Measurements from ENCODE around the gene SULT1C2. TPM values are rescaled to one million over a fixed set of nuclear protein-coding genes. Genes with fewer than 3 reads are reported as not detected.
"Not testable (repeated sequence)": the region's sequence is repeated elsewhere in the genome, so short reads cannot be mapped to it uniquely, and the experiment has no call there.

Gene SULT1C2
- total and polyA plus RNA-seq, 9 of the 15 experiments (the other 6 are each of a cell fraction or from before 2014, with no cell fraction given) = 0.22 TPM; not detected in 8

GRCh38 chr2:108355906-108356734 lies 67.4 kb downstream of the SULT1C2 start (continued):
- no peak for TF ChIP-seq CEBPG (CRISPR knock-in tag; IDR thresholded peaks at IDR 0.05)
- no peak; a peak in 1 of 4 replicates for TF ChIP-seq CEBPG (tag; conservative IDR thresholded peaks at IDR 0.05 in 1 of 2, IDR thresholded peaks at IDR 0.05 in 1 of 2)
- no peak for TF ChIP-seq L3MBTL2 (IDR thresholded peaks at IDR 0.05)
- no peak for TF ChIP-seq MCM5 (IDR thresholded peaks at IDR 0.05; ENCODE audit: low read depth)
- TF ChIP-seq BCL6 (CRISPR knock-in tag; IDR thresholded peaks at IDR 0.05) = no peak

- BruUV-seq (replicated peaks); FAIRE-seq: not testable (repeated sequence)
- 60% methylated on average over 1 of the region's 1 CpG for WGBS (ENCODE audit: insufficient coverage, low coverage, missing lambda C conversion rate)
Measured at GRCh38 chr2:108359336-108359735, 70.6 kb downstream of the SULT1C2 start.

More at GRCh38 chr2:108359336-108359735, 70.6 kb downstream of the SULT1C2 start:
- H4K20me1 ChIP-seq (replicated peaks; ENCODE audit: control insufficient read depth, insufficient read depth, low read length); in situ Hi-C loops (cut with MboI); H3K27me3 ChIP-seq (ENCODE audit: control insufficient read depth in 2 of 2, insufficient read depth in 2 of 2, low read length in 2 of 2); POLR2A ChIA-PET; H3K9me3 ChIP-seq (replicated peaks; ENCODE audit: control insufficient read depth, insufficient read depth, low read depth, low read length); H3K4me3 ChIP-seq; H3K36me3 ChIP-seq (ENCODE audit: control insufficient read depth, insufficient read depth, low read length); H3K79me2 ChIP-seq (ENCODE audit: control insufficient read depth, insufficient read depth, low read length); H3K4me2 ChIP-seq (ENCODE audit: insufficient read depth, low read length); H3K9me1 ChIP-seq (ENCODE audit: control insufficient read depth, insufficient read depth, low read length); DNase-seq (ENCODE audit: extremely low read depth in 1 of 4, low spot score in 3 of 4); H2AFZ ChIP-seq (ENCODE audit: low read depth, low read length); CTCF ChIA-PET (ENCODE audit: low intra/inter-chr PET ratio); H3K27ac ChIP-seq (ENCODE audit: extremely low read depth, low read depth, low read length); ATAC-seq; H3K9ac ChIP-seq (ENCODE audit: insufficient read depth in 1 of 2, low read depth in 2 of 2, low read length in 2 of 2): not testable (repeated sequence)
- peaks cover 2 to 18% of the 10 kb centered on the region in 2 experiments; a peak in 3 of 5 replicates for H3K4me1 ChIP-seq (replicated peaks in 1 of 2; ENCODE audit: control insufficient read depth in 2 of 2, insufficient read depth in 2 of 2, low read length in 2 of 2)
- intact Hi-C loops (cut with micrococcal nuclease) = loop anchor here (10.0 kb wide), 1 partner anchor 85 kb away; the partner anchor contains the start of gene GCC2

Other genes starting within 250 kb of the SULT1C2 start
- not detected in 2 replicates for gene SULT1C3, start 48.9 kb upstream of the SULT1C2 start, total RNA-seq (2014; rRNA removed)
- gene SULT1C3, start 48.9 kb upstream of the SULT1C2 start, total RNA-seq (2014; rRNA removed; fragmentation: Illumina TruSeq; extraction: Trizol) = not detected in 2 replicates
- not detected in 2 replicates for gene SULT1C3, start 48.9 kb upstream of the SULT1C2 start, total RNA-seq (2015; rRNA removed; fragmentation: Illumina TruSeq; extraction: Trizol)
- not detected in 2 replicates for gene SULT1C3, start 48.9 kb upstream of the SULT1C2 start, total RNA-seq (2021)
- gene SULT1C3, start 48.9 kb upstream of the SULT1C2 start, polyA plus RNA-seq (2011; rRNA removed) = not detected in 2 replicates
- not detected in 2 replicates for gene SULT1C3, start 48.9 kb upstream of the SULT1C2 start, polyA plus RNA-seq (2014; fragmentation: Illumina TruSeq; extraction: Trizol)
- gene SULT1C3, start 48.9 kb upstream of the SULT1C2 start, polyA plus RNA-seq (2014; fragmentation: Nextera tagmentation; extraction: Ambion mirVana) = not detected
- not detected in 2 replicates for gene SULT1C3, start 48.9 kb upstream of the SULT1C2 start, polyA plus RNA-seq (2014; rRNA removed)
- gene SULT1C4, start 89.1 kb downstream of the SULT1C2 start, total RNA-seq (2014; rRNA removed) = not detected in 2 replicates
- 0.10 TPM in 1 of 2 replicates, not detected in the other for gene SULT1C4, start 89.1 kb downstream of the SULT1C2 start, total RNA-seq (2014; rRNA removed; fragmentation: Illumina TruSeq; extraction: Trizol)
- 0.14 TPM in 1 of 2 replicates, not detected in the other for gene SULT1C4, start 89.1 kb downstream of the SULT1C2 start, total RNA-seq (2015; rRNA removed; fragmentation: Illumina TruSeq; extraction: Trizol)
- not detected in 2 replicates for gene SULT1C4, start 89.1 kb downstream of the SULT1C2 start, total RNA-seq (2021)
- gene SULT1C4, start 89.1 kb downstream of the SULT1C2 start, polyA plus RNA-seq (2011; rRNA removed) = 0.07 TPM in 1 of 2 replicates, not detected in the other
- gene SULT1C4, start 89.1 kb downstream of the SULT1C2 start, polyA plus RNA-seq (2014; fragmentation: Illumina TruSeq; extraction: Trizol) = 0.06 TPM in 1 of 2 replicates, not detected in the other
- under 1 TPM in 1 of 2 experiments, not detected in 1; 0.04 TPM for gene SULT1C4, start 89.1 kb downstream of the SULT1C2 start, polyA plus RNA-seq (2014; fragmentation: Nextera tagmentation; extraction: Ambion mirVana)
- 0.12 TPM in 1 of 2 replicates, not detected in the other for gene SULT1C4, start 89.1 kb downstream of the SULT1C2 start, polyA plus RNA-seq (2014; rRNA removed)
- gene GCC2, start 160.3 kb downstream of the SULT1C2 start, total RNA-seq (2014; rRNA removed) = 11.0 and 15.5 TPM in 2 replicates
- gene GCC2, start 160.3 kb downstream of the SULT1C2 start, total RNA-seq (2014; rRNA removed; fragmentation: Illumina TruSeq; extraction: Trizol) = 35.7 and 46.1 TPM in 2 replicates
- gene GCC2, start 160.3 kb downstream of the SULT1C2 start, total RNA-seq (2015; rRNA removed; fragmentation: Illumina TruSeq; extraction: Trizol) = 20.1 and 24.4 TPM in 2 replicates
- gene GCC2, start 160.3 kb downstream of the SULT1C2 start, total RNA-seq (2021) = 23.5 and 26.4 TPM in 2 replicates
- 16.0 and 19.9 TPM in 2 replicates for gene GCC2, start 160.3 kb downstream of the SULT1C2 start, polyA plus RNA-seq (2011; rRNA removed)
- gene GCC2, start 160.3 kb downstream of the SULT1C2 start, polyA plus RNA-seq (2014; fragmentation: Illumina TruSeq; extraction: Trizol) = 23.6 and 29.5 TPM in 2 replicates
- gene GCC2, start 160.3 kb downstream of the SULT1C2 start, polyA plus RNA-seq (2014; fragmentation: Nextera tagmentation; extraction: Ambion mirVana) = 10 to 100 TPM; 11.4 to 19.5 TPM
- gene GCC2, start 160.3 kb downstream of the SULT1C2 start, polyA plus RNA-seq (2014; rRNA removed) = 11.7 and 19.3 TPM in 2 replicates
- 104 and 112 TPM in 2 replicates for gene LIMS1, start 245.6 kb downstream of the SULT1C2 start, total RNA-seq (2014; rRNA removed)
- gene LIMS1, start 245.6 kb downstream of the SULT1C2 start, total RNA-seq (2014; rRNA removed; fragmentation: Illumina TruSeq; extraction: Trizol) = 77.7 and 84.8 TPM in 2 replicates
- gene LIMS1, start 245.6 kb downstream of the SULT1C2 start, total RNA-seq (2015; rRNA removed; fragmentation: Illumina TruSeq; extraction: Trizol) = 53.2 and 57.7 TPM in 2 replicates
- 86.8 and 101 TPM in 2 replicates for gene LIMS1, start 245.6 kb downstream of the SULT1C2 start, total RNA-seq (2021)
- 94.6 and 134 TPM in 2 replicates for gene LIMS1, start 245.6 kb downstream of the SULT1C2 start, polyA plus RNA-seq (2011; rRNA removed)
- 87.3 and 98.5 TPM in 2 replicates for gene LIMS1, start 245.6 kb downstream of the SULT1C2 start, polyA plus RNA-seq (2014; fragmentation: Illumina TruSeq; extraction: Trizol)
- gene LIMS1, start 245.6 kb downstream of the SULT1C2 start, polyA plus RNA-seq (2014; fragmentation: Nextera tagmentation; extraction: Ambion mirVana) = 10 to 100 TPM; 52.8 to 81.0 TPM
- gene LIMS1, start 245.6 kb downstream of the SULT1C2 start, polyA plus RNA-seq (2014; rRNA removed) = 59.6 and 66.6 TPM in 2 replicates